GM21360 (cell line): ENCODE results near the gene MANF.

ENCODE experiments used
- ATAC-seq: cut with Tn5 transposase; IDR thresholded peaks from one replicate; pipeline ENCODE4 v1.9.1; 2021; ENCODE audit warnings: mild to moderate bottlenecking, moderate library complexity; ENCODE audit not compliant: unreplicated experiment

The MANF gene

GRCh38 chr3:51426921-51427320, 41.8 kb downstream of the MANF start:
- ATAC-seq, result no peak

GRCh38 chr3:51429138-51429537, 44.0 kb downstream of the MANF start:
- ATAC-seq, result no peak

GRCh38 chr3:51434110-51434509, 49.0 kb downstream of the MANF start:
- no peak for ATAC-seq

- no peak for ATAC-seq
Observed at GRCh38 chr3:51434746-51435327, 49.7 kb downstream of the MANF start.

- no peak for ATAC-seq
Observed at GRCh38 chr3:51436998-51437639, 52.0 kb downstream of the MANF start.
